ENCODE data around the gene BZW1.

BZW1 gene

GRCh38 chr2:200843993-200844948, 32.6 kb downstream of the BZW1 start:
- no peak for FAIRE-seq

GRCh38 chr2:200845194-200845593, 33.5 kb downstream of the BZW1 start:
- no peak for FAIRE-seq

- FAIRE-seq, result no peak
Observed at GRCh38 chr2:200845669-200846325, 34.1 kb downstream of the BZW1 start.

GRCh38 chr2:200847269-200847668, 35.6 kb downstream of the BZW1 start:
- FAIRE-seq, result no peak

GRCh38 chr2:200847939-200848338, 36.2 kb downstream of the BZW1 start:
- no peak for FAIRE-seq

- no peak for FAIRE-seq
Observed at GRCh38 chr2:200850512-200851256, 39.0 kb downstream of the BZW1 start.

GRCh38 chr2:200851398-200852248, 39.9 kb downstream of the BZW1 start:
- FAIRE-seq, result no peak

GRCh38 chr2:200852605-200853004, 40.9 kb downstream of the BZW1 start:
- FAIRE-seq, result no peak

- FAIRE-seq, result no peak
Observed at GRCh38 chr2:200856806-200857205, 45.1 kb downstream of the BZW1 start.

- no peak for FAIRE-seq
Observed at GRCh38 chr2:200860092-200860795, 48.5 kb downstream of the BZW1 start.

- FAIRE-seq, result no peak
Observed at GRCh38 chr2:200861617-200862155, 50.0 kb downstream of the BZW1 start.

- no peak for FAIRE-seq
Observed at GRCh38 chr2:200862532-200863000, 50.9 kb downstream of the BZW1 start.

GRCh38 chr2:200863782-200864175, 52.1 kb downstream of the BZW1 start:
- FAIRE-seq, result no peak

- no peak for FAIRE-seq
Observed at GRCh38 chr2:200864176-200865034, 52.7 kb downstream of the BZW1 start, which contains the start of gene CLK1. Gene CLK1 (minus strand): TSS chr2:200864658. CDS start chr2:200861862, 2,796 bp downstream.

GRCh38 chr2:200869014-200869413, 57.3 kb downstream of the BZW1 start:
- no peak for FAIRE-seq

- no peak for FAIRE-seq
Observed at GRCh38 chr2:200871151-200871550, 59.4 kb downstream of the BZW1 start.

GRCh38 chr2:200873560-200873959, 61.9 kb downstream of the BZW1 start:
- no peak for FAIRE-seq

All from TTC549 (cell line).